Stimulated activated CD4-positive, alpha-beta T cell treated with anti-CD3 and anti-CD28 coated beads, Interleukin-12 subunit alpha, Interleukin-12 subunit beta, amount 100 ng/mL, for 24 hours (primary cell): ENCODE measurements around the gene ABCA13.
"Not testable (repeated sequence)": the region's sequence is repeated elsewhere in the genome, so short reads cannot be mapped to it uniquely, and the experiment has no call there.

Experiments
- DNase-seq, 2 experiments: peaks; one replicate each; pipeline ENCODE4 v3.0.0-alpha.2; 2020; ENCODE audit warnings: low read depth in 2 of 2

The ABCA13 gene

GRCh38 chr7:48176356-48176893 is 5.2 kb downstream of the ABCA13 start:
- no peak for DNase-seq

- no peak for DNase-seq
Observed at GRCh38 chr7:48177271-48177670, 6.0 kb downstream of the ABCA13 start.

- DNase-seq = no peak
Observed at GRCh38 chr7:48179496-48180030, 8.3 kb downstream of the ABCA13 start.

- DNase-seq = no peak
Observed at GRCh38 chr7:48180981-48181380, 9.7 kb downstream of the ABCA13 start.

- no peak for DNase-seq
Observed at GRCh38 chr7:48182718-48183369, 11.6 kb downstream of the ABCA13 start.

GRCh38 chr7:48183370-48183743 is 12.1 kb downstream of the ABCA13 start:
- no peak for DNase-seq

GRCh38 chr7:48183965-48184364 is 12.7 kb downstream of the ABCA13 start:
- no peak for DNase-seq

GRCh38 chr7:48188776-48189520 is 17.7 kb downstream of the ABCA13 start:
- no peak for DNase-seq

GRCh38 chr7:48192996-48193395 is 21.7 kb downstream of the ABCA13 start:
- no peak for DNase-seq

- DNase-seq = no peak
Observed at GRCh38 chr7:48193421-48193820, 22.2 kb downstream of the ABCA13 start.

- DNase-seq = not testable (repeated sequence)
Observed at GRCh38 chr7:48200946-48201589, 29.8 kb downstream of the ABCA13 start.

- DNase-seq = not testable (repeated sequence)
Observed at GRCh38 chr7:48202916-48203315, 31.7 kb downstream of the ABCA13 start.

GRCh38 chr7:48207155-48207675 is 36.0 kb downstream of the ABCA13 start:
- no peak for DNase-seq

GRCh38 chr7:48209004-48209600 is 37.8 kb downstream of the ABCA13 start:
- no peak for DNase-seq

GRCh38 chr7:48213226-48213625 is 42.0 kb downstream of the ABCA13 start:
- DNase-seq = no peak

GRCh38 chr7:48217266-48217665 is 46.0 kb downstream of the ABCA13 start:
- DNase-seq = no peak

- DNase-seq = no peak
Observed at GRCh38 chr7:48217753-48218152, 46.5 kb downstream of the ABCA13 start.

GRCh38 chr7:48224042-48224441 is 52.8 kb downstream of the ABCA13 start:
- no peak for DNase-seq

- DNase-seq = no peak
Observed at GRCh38 chr7:48225101-48225500, 53.8 kb downstream of the ABCA13 start.

GRCh38 chr7:48237354-48237753 is 66.1 kb downstream of the ABCA13 start:
- no peak for DNase-seq

- DNase-seq = no peak
Observed at GRCh38 chr7:48242846-48243245, 71.6 kb downstream of the ABCA13 start.

GRCh38 chr7:48244864-48245271 is 73.6 kb downstream of the ABCA13 start:
- DNase-seq = no peak
